H4 (cell line): ENCODE results near the gene DRD5. TPM values are rescaled to one million over a fixed set of nuclear protein-coding genes. Genes with fewer than 3 reads are reported as not detected.

Experiments
- DNase-seq: peaks from one replicate; pipeline ENCODE4 v3.0.0-alpha.2; 2015; ENCODE audit warnings: low spot score
- total RNA-seq: library from RNA; depleted of rRNA; stranded (reverse); fragments of >200 nt; shearing (Covaris generic); gene quantifications from 2 replicates; pipeline ENCODE4 v1.2.3, GENCODE V29; 2014; rRNA removed

Gene DRD5
- total RNA-seq, 1 experiment from 2014 or later, result not detected

- no peak for DNase-seq
Measured at GRCh38 chr4:9816285-9816684, 34.9 kb downstream of the DRD5 start.

GRCh38 chr4:9820343-9820742, 38.9 kb downstream of the DRD5 start:
- no peak for DNase-seq

GRCh38 chr4:9825049-9825448, 43.6 kb downstream of the DRD5 start:
- no peak for DNase-seq

- no peak for DNase-seq
Measured at GRCh38 chr4:9826551-9826950, 45.1 kb downstream of the DRD5 start.

- no peak for DNase-seq
Measured at GRCh38 chr4:9832640-9833039, 51.2 kb downstream of the DRD5 start.

GRCh38 chr4:9833421-9833820, 52.0 kb downstream of the DRD5 start:
- DNase-seq, result no peak

Other genes with a start within 250 kb of the DRD5 start
- gene SLC2A9, start 239.9 kb downstream of the DRD5 start, total RNA-seq, result 0.35 TPM in 1 of 2 replicates, not detected in the other